A549 (cell line): Measurements from ENCODE around the gene STARD13. TPM values are rescaled to one million over a fixed set of nuclear protein-coding genes. Genes with fewer than 3 reads are reported as not detected.
A peak's percentile ranks its signal among the peaks of the same experiment; 100 is the strongest.

ENCODE experiments used
- ATAC-seq, 2 experiments: fragments of 200-7000 bp in 1 of 2; fragments of >200 bp in 1 of 2; cut with Nextera tagmentation in 1 of 2; cut with Tn5 transposase in 1 of 2; 3 replicates each; pipeline versions ENCODE4 v1.8.0 to v1.9.1; 2018 to 2020; ENCODE audit warnings: mild to moderate bottlenecking in 1 of 2, moderate library complexity in 1 of 2
- CTCF ChIA-PET: fragments of 300-600 bp; sonication (Branson Sonifier 250); formaldehyde crosslinking; extraction: SDS; loops from one replicate; lab custom pipeline; 2021; ENCODE audit warnings: antibody characterized with exemption, inconsistent platforms; lab: Yijun Ruan, JAX
- POLR2A ChIA-PET: fragments of 350-600 bp; formaldehyde crosslinking; extraction: SDS; loops from one replicate; lab custom pipeline; 2021; ENCODE audit warnings: antibody characterized with exemption, inconsistent platforms; lab: Yijun Ruan, JAX
- DNase-seq, 2 experiments: peaks; one replicate each; pipeline versions ENCODE4 v3.0.0 to v3.0.0-alpha.2; 2011 to 2016; ENCODE audit warnings: low read depth in 1 of 2, low spot score in 1 of 2
- FAIRE-seq: peaks from 2 replicates; lab custom pipeline; 2011; peaks lifted over from hg19 to GRCh38; lab: Jason Lieb, UNC
- H3K27ac ChIP-seq, 2 experiments: fragments of >200 bp; sonication (Bioruptor Twin); formaldehyde crosslinking; 3 replicates each; pipeline ENCODE4 v1.5.1; 2016 to 2017
- H3K4me1 ChIP-seq: fragments of >200 bp; sonication (Bioruptor Twin); formaldehyde crosslinking; 3 replicates; pipeline ENCODE4 v1.6.1; 2016
- H3K4me2 ChIP-seq: fragments of >200 bp; sonication (Bioruptor Twin); formaldehyde crosslinking; 3 replicates; pipeline ENCODE4 v1.6.1; 2016
- H3K4me3 ChIP-seq: fragments of >200 bp; sonication (Bioruptor Twin); formaldehyde crosslinking; 3 replicates; pipeline ENCODE4 v1.5.1; 2016
- H3K9me3 ChIP-seq: fragments of >200 bp; sonication (Bioruptor Twin); formaldehyde crosslinking; 3 replicates; pipeline ENCODE4 v1.6.1; 2016
- ATOH8 ChIP-seq: fragments of 250-450 bp; sonication (Bioruptor Pico); IDR thresholded peaks from 2 replicates; pipeline ENCODE4 v1.5.0; 2020; ENCODE audit warnings: low read depth, mild to moderate bottlenecking, moderate library complexity
- BCL3 ChIP-seq: fragments of >200 bp; sonication (Bioruptor Twin); formaldehyde crosslinking; IDR thresholded peaks from 3 replicates; pipeline ENCODE4 v1.6.1; 2016
- CBX2 ChIP-seq: fragments of 200-600 bp; sonication (generic); IDR thresholded peaks from 2 replicates; pipeline ENCODE4 v1.6.1; 2016; ENCODE audit warnings: low read depth, mild to moderate bottlenecking, borderline replicate concordance
- CBX8 ChIP-seq: fragments of 200-600 bp; sonication (generic); IDR thresholded peaks from 2 replicates; pipeline ENCODE4 v1.6.1; 2016
- CHD4 ChIP-seq: fragments of 200-600 bp; sonication (generic); IDR thresholded peaks from 2 replicates; pipeline ENCODE4 v1.6.1; 2016; ENCODE audit warnings: antibody characterized with exemption, mild to moderate bottlenecking, borderline replicate concordance
- CTCF ChIP-seq: fragments of >200 bp; sonication (Bioruptor Twin); formaldehyde crosslinking; IDR thresholded peaks from 3 replicates; pipeline ENCODE4 v1.5.1; 2016
- EHF ChIP-seq: fragments of 250-450 bp; sonication (Bioruptor Pico); IDR thresholded peaks from 2 replicates; pipeline ENCODE4 v1.5.0; 2020; ENCODE audit warnings: mild to moderate bottlenecking
- EHMT2 ChIP-seq: fragments of 200-600 bp; sonication (generic); IDR thresholded peaks from 2 replicates; pipeline ENCODE4 v1.6.1; 2016; ENCODE audit warnings: antibody characterized with exemption, low read depth, mild to moderate bottlenecking, moderate library complexity
- EP300 ChIP-seq, 2 experiments: fragments of >200 bp; sonication (Bioruptor Twin); formaldehyde crosslinking; IDR thresholded peaks; 2 replicates in 1 of 2; 3 replicates in 1 of 2; pipeline ENCODE4 v1.6.1; 2016 to 2017
- FOSL2 ChIP-seq, 2 experiments: fragments of 450-650 bp in 1 of 2; fragments of >200 bp in 1 of 2; sonication (Bioruptor Twin) in 1 of 2; formaldehyde crosslinking; IDR thresholded peaks; 2 replicates each; pipeline versions ENCODE4 v1.5.0 to v1.6.1; 2016 to 2020; ENCODE audit warnings: mild to moderate bottlenecking in 1 of 2, moderate library complexity in 1 of 2
- GATA3 ChIP-seq: IDR thresholded peaks from 2 replicates; pipeline ENCODE4 v1.6.1; 2012; ENCODE audit warnings: borderline replicate concordance
- HDAC2 ChIP-seq: fragments of 200-600 bp; sonication (generic); IDR thresholded peaks from 2 replicates; pipeline ENCODE4 v1.6.1; 2016
- HOXB13 ChIP-seq: fragments of 250-450 bp; sonication (Bioruptor Pico); IDR thresholded peaks from 2 replicates; pipeline ENCODE4 v1.5.0; 2020; ENCODE audit warnings: low read depth, mild to moderate bottlenecking, moderate library complexity
- HOXB5 ChIP-seq: fragments of 250-450 bp; sonication (Bioruptor Pico); IDR thresholded peaks from 2 replicates; pipeline ENCODE4 v1.5.0; 2020; ENCODE audit warnings: mild to moderate bottlenecking, moderate library complexity
- JUNB ChIP-seq: fragments of >200 bp; sonication (Bioruptor Twin); formaldehyde crosslinking; IDR thresholded peaks from 2 replicates; pipeline ENCODE4 v1.6.1; 2016
- KDM1A ChIP-seq: fragments of 200-600 bp; sonication (generic); IDR thresholded peaks from 2 replicates; pipeline ENCODE4 v1.6.1; 2016; ENCODE audit warnings: low read depth, mild to moderate bottlenecking
- KDM5A ChIP-seq: fragments of 200-600 bp; sonication (generic); IDR thresholded peaks from 2 replicates; pipeline ENCODE4 v1.6.1; 2016; ENCODE audit warnings: antibody characterized with exemption, mild to moderate bottlenecking
- MAFK ChIP-seq: fragments of 450-650 bp; IDR thresholded peaks from 2 replicates; pipeline ENCODE4 v1.6.1; 2014; ENCODE audit not compliant: partially characterized antibody
- MAZ ChIP-seq: fragments of 150-350 bp; IDR thresholded peaks from 2 replicates; pipeline ENCODE4 v1.6.1; 2014; ENCODE audit warnings: antibody characterized with exemption, low read depth, low read length, borderline replicate concordance
- PHF8 ChIP-seq: fragments of 200-600 bp; sonication (generic); IDR thresholded peaks from 2 replicates; pipeline ENCODE4 v1.6.1; 2016; ENCODE audit warnings: low read depth, mild to moderate bottlenecking, antibody characterized with exemption, moderate library complexity, borderline replicate concordance
- POLR2AphosphoS2 ChIP-seq: conservative IDR thresholded peaks from 2 replicates; pipeline ENCODE4 v1.6.1; 2012; ENCODE audit warnings: low read length, improper control_type of control experiment, inconsistent platforms
- RAD21 ChIP-seq, 2 experiments: fragments of >200 bp in 1 of 2; sonication (Bioruptor Twin) in 1 of 2; formaldehyde crosslinking in 1 of 2; IDR thresholded peaks in 1 of 2; conservative IDR thresholded peaks in 1 of 2; 2 replicates in 1 of 2; 3 replicates in 1 of 2; pipeline ENCODE4 v1.6.1; 2012 to 2018; ENCODE audit warnings: inconsistent platforms in 1 of 2
- REST ChIP-seq: fragments of 200-600 bp; sonication (generic); IDR thresholded peaks from 2 replicates; pipeline ENCODE4 v1.6.1; 2016; ENCODE audit warnings: antibody characterized with exemption, mild to moderate bottlenecking, moderate library complexity
- RFX5 ChIP-seq: fragments of 450-650 bp; IDR thresholded peaks from 2 replicates; pipeline ENCODE4 v1.7.1; 2014; ENCODE audit warnings: antibody characterized with exemption, mild to moderate bottlenecking, moderate library complexity
- RNF2 ChIP-seq: fragments of 200-600 bp; sonication (generic); IDR thresholded peaks from 2 replicates; pipeline ENCODE4 v1.6.1; 2016; ENCODE audit warnings: low read depth, mild to moderate bottlenecking, antibody characterized with exemption, moderate library complexity, borderline replicate concordance
- SMC3 ChIP-seq: fragments of >200 bp; sonication (Bioruptor Twin); formaldehyde crosslinking; IDR thresholded peaks from 3 replicates; pipeline ENCODE4 v1.6.1; 2018; ENCODE audit warnings: inconsistent platforms
- SREBF2 ChIP-seq: fragments of 450-650 bp; IDR thresholded peaks from 2 replicates; pipeline ENCODE4 v1.6.1; 2014; ENCODE audit warnings: mild to moderate bottlenecking, moderate library complexity
- TFCP2L1 ChIP-seq: fragments of 250-450 bp; sonication (Bioruptor Pico); IDR thresholded peaks from 2 replicates; pipeline ENCODE4 v1.5.0; 2021; ENCODE audit warnings: mild to moderate bottlenecking
- TP53 ChIP-seq: fragments of 250-450 bp; sonication (Bioruptor Pico); IDR thresholded peaks from 2 replicates; pipeline ENCODE4 v1.5.0; 2021; ENCODE audit warnings: mild to moderate bottlenecking, moderate library complexity
- USF2 ChIP-seq: fragments of 450-650 bp; IDR thresholded peaks from 2 replicates; pipeline ENCODE4 v1.6.1; 2014; ENCODE audit warnings: antibody characterized with exemption
- ZNF302 ChIP-seq: fragments of 250-450 bp; sonication (Bioruptor Pico); IDR thresholded peaks from 2 replicates; pipeline ENCODE4 v1.9.0; 2021; ENCODE audit warnings: inconsistent platforms, mild to moderate bottlenecking, moderate library complexity
- WGBS: methylation state at CpG from one replicate; pipeline ENCODE4 v1.1.6; 2017; ENCODE audit errors: missing lambda C conversion rate; 5-methylcytosine and 5-hydroxymethylcytosine counted together
- polyA plus RNA-seq, 4 experiments: library from polyadenylated mRNA; depleted of rRNA in 3 of 4; stranded (reverse); fragments of >200 nt; fragmentation: RNase III in 1 of 4; extraction: RNeasy Plus Mini Kit Qiagen cat#74134 plus additional on column Dnase treatment in 1 of 4; gene quantifications; 2 replicates in 3 of 4; 3 replicates in 1 of 4; pipeline ENCODE4 v1.2.3, GENCODE V29; 2011 to 2017

The STARD13 gene
- polyA plus RNA-seq, 2 of the 4 experiments (the other 2 are of a cell fraction), result 2.4 to 2.8 TPM

- CTCF ChIA-PET, result interaction anchor here (0.9 to 1.2 kb wide), 4 partner anchors 9 to 444 kb away, joined by 3 read pairs; no protein-coding TSS in a partner anchor
- FAIRE-seq (peak; percentile 72), ATAC-seq (peak; percentile 88 to 90)
- TF ChIP-seq RAD21 (conservative IDR thresholded peaks at IDR 0.05 in 1 of 2, IDR thresholded peaks at IDR 0.05 in 1 of 2), result 0 out of 5 replicates have a peak, but pooled peaks of 1 of the 2 experiments have one; percentile 16
- no peak for TF ChIP-seq SREBF2
- TF ChIP-seq MAZ, result no peak
- TF ChIP-seq BCL3, result 0 out of 3 replicates have a peak, but pooled peaks have one; percentile 49
- TF ChIP-seq HOXB13, result no peak
- TF ChIP-seq HDAC2, result no peak
- TF ChIP-seq FOSL2 (IDR thresholded peaks at IDR 0.05), result peak; percentile 84
- peak; percentile 72 for TF ChIP-seq FOSL2 (CRISPR knock-in tag; IDR thresholded peaks at IDR 0.05)
- no peak for TF ChIP-seq EHMT2
- no peak for TF ChIP-seq CBX2
- TF ChIP-seq ZNF302 (CRISPR knock-in tag), result no peak
- no peak for TF ChIP-seq TP53 (CRISPR knock-in tag)
- no peak for TF ChIP-seq TFCP2L1 (CRISPR knock-in tag)
- TF ChIP-seq PHF8, result no peak
- TF ChIP-seq CTCF, result no peak
- no peak for TF ChIP-seq KDM1A
- TF ChIP-seq SMC3, result no peak
- no peak for TF ChIP-seq KDM5A
- TF ChIP-seq EP300 (IDR thresholded peaks at IDR 0.05), result peak; percentile 47 to 69; a peak in 2 of 5 replicates
- no peak for TF ChIP-seq CBX8
- TF ChIP-seq MAFK, result no peak
- no peak for TF ChIP-seq RFX5
- no peak for TF ChIP-seq REST
- no peak for TF ChIP-seq CHD4
- no peak for TF ChIP-seq RNF2
- peak; percentile 79 for TF ChIP-seq JUNB
- TF ChIP-seq HOXB5 (CRISPR knock-in tag), result peak; percentile 38; the same call in 1 of the 2 replicates
- TF ChIP-seq GATA3, result peak; percentile 82; the same call in 1 of the 2 replicates
- no peak for TF ChIP-seq USF2
- no peak for TF ChIP-seq EHF (CRISPR knock-in tag)
- TF ChIP-seq POLR2AphosphoS2, result no peak
- no peak for TF ChIP-seq ATOH8 (CRISPR knock-in tag)
Measured at GRCh38 chr13:33279414-33280278, 5.9 kb downstream of the STARD13 start.

More at GRCh38 chr13:33279414-33280278, 5.9 kb downstream of the STARD13 start:
- Histone ChIP-seq H3K4me2 (peak overlapping the region; percentile 73), H3K4me3 (no peak overlapping the region), H3K4me1 (peaks cover 60% of the 10 kb centered on the region), H3K27ac (peak overlapping the region; percentile 71 to 89), H3K9me3 (no peaks in the 10 kb centered on the region)
- POLR2A ChIA-PET, result no interaction called here
- WGBS, result 0% methylated on average over 2 of the region's 2 CpGs
- peak; percentile 23 to 77 for DNase-seq
